ENCODE data around the gene EYA4.

DNA sequence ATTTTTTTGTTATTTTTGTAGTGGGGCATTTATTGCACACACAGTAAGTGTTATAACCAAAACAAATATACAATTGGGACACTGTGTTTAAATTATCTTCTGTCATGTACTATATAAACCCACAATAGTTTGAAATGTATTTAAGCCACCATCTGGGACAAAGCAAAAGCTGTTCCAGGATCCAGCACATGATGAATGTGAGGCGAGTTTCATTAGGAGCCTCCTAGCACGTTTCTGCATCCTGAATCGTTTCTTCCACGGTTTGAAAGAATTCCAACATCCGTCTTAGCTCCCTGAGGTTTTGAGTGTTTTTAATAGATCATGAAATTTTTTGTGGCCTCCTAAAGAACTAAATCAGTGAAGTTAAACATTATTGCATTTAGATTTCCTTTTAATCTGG is 65.8 kb downstream of the EYA4 start:
- TF ChIP-seq, protein P1, sequence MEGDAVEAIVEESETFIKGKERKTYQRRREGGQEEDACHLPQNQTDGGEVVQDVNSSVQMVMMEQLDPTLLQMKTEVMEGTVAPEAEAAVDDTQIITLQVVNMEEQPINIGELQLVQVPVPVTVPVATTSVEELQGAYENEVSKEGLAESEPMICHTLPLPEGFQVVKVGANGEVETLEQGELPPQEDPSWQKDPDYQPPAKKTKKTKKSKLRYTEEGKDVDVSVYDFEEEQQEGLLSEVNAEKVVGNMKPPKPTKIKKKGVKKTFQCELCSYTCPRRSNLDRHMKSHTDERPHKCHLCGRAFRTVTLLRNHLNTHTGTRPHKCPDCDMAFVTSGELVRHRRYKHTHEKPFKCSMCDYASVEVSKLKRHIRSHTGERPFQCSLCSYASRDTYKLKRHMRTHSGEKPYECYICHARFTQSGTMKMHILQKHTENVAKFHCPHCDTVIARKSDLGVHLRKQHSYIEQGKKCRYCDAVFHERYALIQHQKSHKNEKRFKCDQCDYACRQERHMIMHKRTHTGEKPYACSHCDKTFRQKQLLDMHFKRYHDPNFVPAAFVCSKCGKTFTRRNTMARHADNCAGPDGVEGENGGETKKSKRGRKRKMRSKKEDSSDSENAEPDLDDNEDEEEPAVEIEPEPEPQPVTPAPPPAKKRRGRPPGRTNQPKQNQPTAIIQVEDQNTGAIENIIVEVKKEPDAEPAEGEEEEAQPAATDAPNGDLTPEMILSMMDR (IDR thresholded peaks at IDR 0.05), result no peak
- TF ChIP-seq POLR2A (IDR thresholded peaks at IDR 0.05), result no peak
